Activated CD4-positive, alpha-beta T cell treated with anti-CD3 and anti-CD28 coated beads for 48 hours (primary cell): ENCODE results near the gene GNG8.

Source experiments
- DNase-seq: peaks from one replicate; pipeline ENCODE4 v3.0.0-alpha.2; 2020

GNG8 gene

GRCh38 chr19:46600384-46601317 is 35.4 kb downstream of the GNG8 start:
- peak; percentile 98 for DNase-seq

DNA sequence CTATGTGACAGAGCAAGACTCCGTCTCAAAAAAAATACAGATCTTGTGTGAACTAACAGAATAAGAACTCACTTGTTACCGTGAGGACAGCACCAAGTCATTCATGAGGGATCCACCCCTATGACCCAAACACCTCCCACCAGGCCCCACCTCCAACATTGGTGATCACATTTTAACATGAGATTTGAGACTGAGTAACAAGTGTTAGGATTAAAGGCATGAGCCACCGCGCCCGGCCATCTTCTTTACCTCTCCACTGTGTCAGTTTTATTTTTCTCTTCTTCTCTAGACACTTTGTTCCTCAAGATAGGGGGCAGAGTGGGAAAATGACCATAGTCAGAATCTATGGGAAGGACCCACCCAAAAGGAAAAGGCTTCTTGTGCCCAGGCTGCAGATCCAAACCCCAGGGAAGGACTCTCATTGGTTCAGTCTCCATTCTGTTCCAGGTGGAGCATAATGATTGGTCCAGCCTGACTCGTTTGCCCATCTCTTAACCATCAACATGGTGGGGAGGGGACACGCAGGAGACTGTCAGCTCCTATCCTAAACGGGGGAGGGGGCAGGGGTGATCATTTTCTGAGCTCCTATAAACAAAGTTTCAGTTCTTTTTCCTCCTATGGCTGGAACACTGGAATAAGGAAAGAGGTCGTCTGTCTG is 36.2 kb downstream of the GNG8 start:
- DNase-seq = no peak

DNA sequence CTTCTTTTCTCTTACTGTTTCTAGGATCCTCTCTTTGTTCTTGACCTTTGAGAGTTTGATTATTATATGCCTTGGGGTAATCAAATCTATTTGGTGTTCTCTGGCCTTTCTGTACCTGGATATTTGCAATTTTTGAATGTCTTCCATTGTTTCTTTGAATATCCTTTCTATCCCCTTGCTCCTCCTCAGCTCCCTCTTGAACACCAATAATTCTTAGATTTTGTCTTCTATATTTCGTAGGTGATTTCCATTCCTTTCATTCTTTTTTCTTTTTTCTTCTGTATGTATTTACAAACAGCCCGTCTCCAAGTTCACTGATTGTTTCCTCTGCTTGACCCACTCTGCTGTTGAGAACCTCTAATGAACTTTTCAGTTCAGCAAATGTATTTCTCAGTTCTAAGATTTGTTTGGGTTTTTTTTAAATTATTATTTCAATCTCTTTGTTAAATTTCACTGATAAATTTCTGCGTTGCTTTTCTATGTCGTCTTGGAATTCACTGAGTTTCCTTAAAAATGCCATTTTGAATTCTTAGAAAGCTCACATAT is 37.6 kb downstream of the GNG8 start:
- no peak for DNase-seq

- DNase-seq = no peak
Observed at GRCh38 chr19:46596008-46596407, 40.0 kb downstream of the GNG8 start.

GRCh38 chr19:46591870-46592269 is 44.1 kb downstream of the GNG8 start:
- no peak for DNase-seq

GRCh38 chr19:46591254-46591653 is 44.7 kb downstream of the GNG8 start:
- no peak for DNase-seq

- no peak for DNase-seq
Observed at GRCh38 chr19:46587861-46588260, 48.1 kb downstream of the GNG8 start.

- DNase-seq = no peak
Observed at GRCh38 chr19:46586294-46586693, 49.7 kb downstream of the GNG8 start.

DNA sequence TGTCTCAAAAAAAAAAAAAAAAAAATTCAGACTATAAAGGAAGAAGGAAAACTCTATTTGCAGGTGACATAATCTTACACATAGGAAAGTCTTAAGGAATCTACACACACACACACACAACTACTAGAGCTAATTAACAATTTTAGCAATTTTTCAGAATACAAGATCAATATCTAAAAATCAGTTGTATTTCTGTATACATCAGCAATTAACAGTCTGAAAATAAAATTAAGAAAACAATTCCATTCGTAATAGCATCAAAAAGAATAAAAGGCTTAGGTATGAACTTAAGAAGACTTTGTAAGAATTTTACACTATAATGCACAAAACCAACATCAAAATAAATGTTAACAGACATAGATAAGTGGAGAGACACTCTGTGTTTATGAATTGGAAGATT is 50.5 kb downstream of the GNG8 start:
- DNase-seq = no peak
